T-helper 2 cell treated with Interferon-gamma antibody and Interleukin-4, amounts not matched to agents 5 μg/mL and 100 μg/mL, for 36 hours (primary cell): ENCODE results near the gene TOR2A.

ENCODE experiments used
- DNase-seq: peaks from one replicate; pipeline ENCODE4 v3.0.0; 2021; ENCODE audit warnings: low spot score
- H3K27ac Mint-ChIP-seq: one replicate; pipeline ENCODE4 v1.8.0; 2021; ENCODE audit warnings: mild to moderate bottlenecking, mixed read lengths
- H3K27me3 Mint-ChIP-seq: one replicate; pipeline ENCODE4 v1.8.0; 2021; ENCODE audit warnings: low read depth, mixed read lengths
- H3K36me3 Mint-ChIP-seq: one replicate; pipeline ENCODE4 v1.8.0; 2021; ENCODE audit warnings: low read depth, mixed read lengths
- H3K4me1 Mint-ChIP-seq: one replicate; pipeline ENCODE4 v1.8.0; 2021; ENCODE audit warnings: low read depth, mixed read lengths
- H3K4me3 Mint-ChIP-seq: one replicate; pipeline ENCODE4 v1.8.0; 2022; ENCODE audit warnings: mild to moderate bottlenecking, moderate library complexity, mixed read lengths
- H3K9me3 Mint-ChIP-seq: one replicate; pipeline ENCODE4 v1.8.0; 2021; ENCODE audit warnings: mixed read lengths

Gene TOR2A

DNA sequence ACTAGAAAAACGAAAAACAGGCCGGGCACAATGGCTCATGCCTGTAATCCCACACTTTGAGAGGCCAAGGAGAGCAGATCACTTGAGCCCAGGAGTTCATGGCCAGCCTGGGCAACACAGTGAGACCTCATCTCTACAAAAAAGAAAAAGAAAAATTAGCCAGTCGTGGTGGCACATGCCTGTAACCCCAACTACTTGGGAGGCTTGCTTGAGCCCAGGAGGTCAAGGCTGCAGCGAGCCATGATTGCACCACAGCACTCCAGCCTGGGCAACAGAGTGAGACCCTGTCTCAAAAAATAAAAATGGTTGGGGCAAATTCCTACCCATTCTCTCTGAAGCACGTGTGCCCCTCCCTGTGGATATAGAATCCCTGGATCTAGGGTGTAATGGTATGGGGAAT lies 36.7 kb downstream of the TOR2A start:
- Mint-ChIP-seq H3K27ac (no peak overlapping the region), H3K4me3 (no peak overlapping the region)

DNA sequence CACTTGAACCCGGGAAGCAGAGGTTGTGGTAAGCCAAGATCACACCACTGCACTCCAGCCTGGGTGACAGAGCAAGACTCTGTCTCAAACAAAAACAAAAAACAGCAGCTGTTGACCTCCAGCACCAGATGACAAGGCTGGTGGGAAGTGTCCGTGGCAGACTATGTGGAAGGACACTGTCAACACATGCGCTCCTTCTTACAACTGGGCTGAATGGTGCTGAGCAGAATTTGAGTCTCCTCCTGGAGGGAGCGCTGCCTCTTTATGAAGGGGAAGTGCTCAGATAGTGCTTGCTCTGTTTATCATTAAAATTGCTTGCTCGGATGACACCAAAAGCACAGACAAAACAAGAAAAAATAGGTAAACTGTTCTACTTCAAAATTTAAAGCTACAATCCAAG lies 37.5 kb downstream of the TOR2A start:
- Mint-ChIP-seq H3K27me3 (no peaks in the 10 kb centered on the region), H3K4me1 (peaks cover 10% of the 10 kb centered on the region), H3K4me3 (no peak overlapping the region), H3K27ac (no peak overlapping the region), H3K9me3 (no peaks in the 10 kb centered on the region), H3K36me3 (peaks cover 2% of the 10 kb centered on the region)
- no peak for DNase-seq

More for the DNA sequence above, 36.7 kb downstream of the TOR2A start:
- DNase-seq: no peak
- H3K36me3 Mint-ChIP-seq: peaks cover 2% of the 10 kb centered on the region
- no peaks in the 10 kb centered on the region for H3K9me3 Mint-ChIP-seq
- no peaks in the 10 kb centered on the region for H3K27me3 Mint-ChIP-seq
- peaks cover 10% of the 10 kb centered on the region for H3K4me1 Mint-ChIP-seq

DNA sequence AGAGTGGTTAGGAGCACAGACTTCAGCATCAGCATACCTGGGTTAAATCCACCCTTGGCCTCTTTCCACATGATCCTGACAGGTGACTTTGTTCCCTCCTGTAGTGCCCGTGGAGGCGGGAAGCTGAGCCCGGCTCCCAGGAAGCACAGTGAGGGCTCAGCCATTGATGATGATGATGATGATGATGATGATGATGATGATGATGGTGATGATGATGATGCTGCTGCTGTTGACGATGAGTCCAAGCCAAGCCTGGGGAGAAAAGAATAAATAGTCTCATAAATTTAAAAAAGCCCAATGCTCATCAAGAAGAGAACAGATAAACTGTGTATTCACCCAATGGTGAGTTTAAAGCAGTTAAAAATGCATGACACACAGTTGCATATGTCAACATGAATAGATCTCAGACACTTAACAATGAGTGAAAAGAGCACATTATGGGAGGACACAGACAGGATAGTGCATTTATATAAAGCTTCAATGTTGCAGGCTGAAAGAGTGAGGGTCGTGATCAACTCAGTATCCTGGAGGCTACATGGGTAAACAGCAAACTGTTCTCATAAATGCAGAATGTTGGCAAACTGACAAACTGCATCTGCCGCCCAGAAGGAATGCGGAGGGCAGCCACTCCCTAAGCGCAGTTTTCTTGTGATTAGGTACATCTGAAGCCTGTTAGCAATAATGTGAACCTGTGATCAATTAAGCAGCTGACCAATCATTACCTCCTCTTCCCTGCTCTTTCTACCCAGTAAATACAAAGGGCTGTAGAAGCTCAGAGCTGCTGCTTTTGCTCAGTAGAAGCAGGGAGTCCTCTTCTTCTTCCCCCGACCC lies 40.0 kb downstream of the TOR2A start:
- no peak for DNase-seq
- Mint-ChIP-seq H3K9me3 (no peaks in the 10 kb centered on the region), H3K27ac (no peak overlapping the region), H3K4me3 (no peak overlapping the region), H3K36me3 (peaks cover 2% of the 10 kb centered on the region), H3K27me3 (no peaks in the 10 kb centered on the region), H3K4me1 (peaks cover 8% of the 10 kb centered on the region)

DNA sequence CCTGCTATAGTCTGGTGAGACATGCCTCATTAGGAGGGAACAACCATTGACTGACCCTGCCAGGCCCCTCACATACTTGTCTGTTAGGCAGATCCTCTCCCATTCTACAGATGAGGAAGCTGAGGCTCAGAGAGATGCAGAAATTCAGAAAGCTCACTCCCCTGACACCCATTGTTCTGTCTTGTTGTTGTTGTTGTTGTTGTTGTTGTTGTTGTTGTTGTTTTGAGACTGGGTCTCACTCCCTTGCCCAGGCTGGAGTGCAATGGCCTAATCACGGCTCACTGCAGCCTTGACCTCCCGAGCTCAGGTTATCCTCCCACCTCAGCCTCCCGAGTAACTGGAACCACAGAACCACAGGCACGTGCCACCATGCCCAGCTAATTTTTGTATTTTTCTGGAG lies 41.4 kb downstream of the TOR2A start:
- peaks cover 2% of the 10 kb centered on the region for H3K36me3 Mint-ChIP-seq
- H3K9me3 Mint-ChIP-seq: no peaks in the 10 kb centered on the region
- H3K4me3 Mint-ChIP-seq: no peak overlapping the region
- H3K27me3 Mint-ChIP-seq: no peaks in the 10 kb centered on the region
- no peak for DNase-seq
- no peak overlapping the region for H3K27ac Mint-ChIP-seq
- H3K4me1 Mint-ChIP-seq: no peaks in the 10 kb centered on the region

DNA sequence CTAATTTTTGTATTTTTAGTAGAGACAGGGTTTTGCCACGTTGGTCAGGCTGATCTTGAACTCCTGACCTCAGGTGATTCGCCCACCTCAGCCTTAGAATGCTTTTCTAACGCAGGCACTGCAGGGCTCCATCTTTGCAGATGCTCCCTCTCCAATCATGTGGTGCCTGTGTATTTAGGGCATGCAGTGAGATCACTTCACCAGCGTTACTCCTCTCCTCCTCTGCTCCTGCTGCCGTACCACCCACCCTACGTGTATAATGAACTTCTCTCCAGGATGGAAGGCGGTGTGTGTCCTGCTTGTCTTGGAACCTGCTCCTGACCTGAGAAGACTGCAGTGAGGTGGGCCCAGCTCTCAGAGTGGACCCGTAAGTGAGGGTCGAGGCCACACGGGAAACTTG lies 42.0 kb downstream of the TOR2A start:
- Mint-ChIP-seq H3K9me3 (no peaks in the 10 kb centered on the region), H3K4me1 (no peaks in the 10 kb centered on the region), H3K27me3 (no peaks in the 10 kb centered on the region), H3K4me3 (no peak overlapping the region), H3K36me3 (no peaks in the 10 kb centered on the region), H3K27ac (no peak overlapping the region)
- DNase-seq: no peak

DNA sequence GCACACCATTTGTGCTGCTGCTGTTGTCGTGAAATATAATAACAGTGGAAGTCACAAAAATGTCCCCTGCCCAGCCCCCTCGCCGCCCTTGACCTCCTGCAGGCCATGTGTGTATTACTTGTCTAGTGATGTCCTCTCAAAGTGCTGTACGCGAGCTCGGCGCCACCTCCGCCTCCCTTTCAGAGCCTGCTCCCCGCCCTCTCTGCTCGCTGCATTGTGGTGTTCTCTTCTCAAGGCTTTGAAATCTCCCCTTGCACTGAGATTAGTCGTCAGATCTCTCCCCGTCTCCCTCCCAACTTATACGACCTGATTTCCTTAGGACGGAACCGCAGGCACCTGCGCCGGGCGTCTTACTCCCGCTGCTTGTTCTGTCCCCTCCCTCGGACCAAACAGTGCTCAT lies 43.0 kb downstream of the TOR2A start:
- no peaks in the 10 kb centered on the region for H3K9me3 Mint-ChIP-seq
- H3K36me3 Mint-ChIP-seq: no peaks in the 10 kb centered on the region
- no peaks in the 10 kb centered on the region for H3K4me1 Mint-ChIP-seq
- H3K27ac Mint-ChIP-seq: no peak overlapping the region
- H3K27me3 Mint-ChIP-seq: no peaks in the 10 kb centered on the region
- DNase-seq: no peak
- H3K4me3 Mint-ChIP-seq: no peak overlapping the region

DNA sequence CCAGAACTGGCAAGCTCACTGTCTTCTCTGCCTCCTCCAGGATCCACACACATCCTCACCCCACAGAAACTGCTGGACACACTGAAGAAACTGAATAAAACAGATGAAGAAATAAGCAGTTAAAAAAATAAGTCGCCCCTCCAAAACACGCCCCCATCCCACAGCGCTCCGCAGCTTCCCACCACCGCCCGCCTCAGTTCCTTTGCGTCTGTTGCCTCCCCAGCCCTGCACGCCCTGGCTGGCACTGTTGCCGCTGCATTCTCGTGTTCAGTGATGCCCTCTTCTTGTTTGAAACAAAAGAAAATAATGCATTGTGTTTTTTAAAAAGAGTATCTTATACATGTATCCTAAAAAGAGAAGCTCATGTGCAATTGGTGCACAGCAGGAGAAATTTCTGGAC lies 44.4 kb downstream of the TOR2A start:
- no peaks in the 10 kb centered on the region for H3K9me3 Mint-ChIP-seq
- H3K4me1 Mint-ChIP-seq: no peaks in the 10 kb centered on the region
- H3K27me3 Mint-ChIP-seq: no peaks in the 10 kb centered on the region
- no peak overlapping the region for H3K4me3 Mint-ChIP-seq
- no peak overlapping the region for H3K27ac Mint-ChIP-seq
- DNase-seq: no peak
- H3K36me3 Mint-ChIP-seq: no peaks in the 10 kb centered on the region

DNA sequence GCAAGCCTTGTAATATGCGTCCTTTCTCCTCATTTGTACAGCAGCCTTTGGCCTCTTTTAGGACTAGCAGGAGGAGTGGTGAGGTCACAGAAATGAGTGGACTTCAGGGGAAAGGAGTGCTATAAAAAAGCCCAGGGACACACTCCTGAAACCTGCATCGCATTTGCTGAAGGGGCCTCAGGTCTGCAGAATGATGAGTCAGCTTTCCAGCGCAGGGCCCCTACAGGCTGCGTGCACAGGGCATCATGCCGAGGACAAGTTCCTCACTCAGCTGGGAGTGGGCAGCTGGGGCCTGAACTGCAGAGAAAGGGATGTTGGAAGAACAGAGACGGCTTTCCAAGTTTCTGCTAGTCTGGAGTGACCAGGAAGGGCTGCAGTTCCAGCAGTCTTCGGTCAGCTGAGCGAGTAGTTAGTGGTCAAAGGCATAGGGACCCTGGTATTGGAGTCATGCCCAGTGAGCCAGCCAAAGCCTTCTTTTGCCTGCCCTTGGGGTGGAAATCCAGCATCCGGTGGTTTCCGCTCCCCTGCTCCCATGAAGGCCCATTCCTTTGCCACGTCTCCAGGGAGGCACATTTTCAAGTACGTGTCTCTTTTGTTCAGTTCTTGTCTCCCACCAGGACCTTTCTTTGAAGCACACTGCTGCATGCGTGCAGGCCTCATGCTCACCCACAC lies 45.6 kb downstream of the TOR2A start:
- Mint-ChIP-seq H3K27me3 (no peaks in the 10 kb centered on the region), H3K9me3 (no peaks in the 10 kb centered on the region), H3K4me1 (no peaks in the 10 kb centered on the region), H3K27ac (no peak overlapping the region), H3K4me3 (no peak overlapping the region), H3K36me3 (no peaks in the 10 kb centered on the region)
- DNase-seq: no peak

DNA sequence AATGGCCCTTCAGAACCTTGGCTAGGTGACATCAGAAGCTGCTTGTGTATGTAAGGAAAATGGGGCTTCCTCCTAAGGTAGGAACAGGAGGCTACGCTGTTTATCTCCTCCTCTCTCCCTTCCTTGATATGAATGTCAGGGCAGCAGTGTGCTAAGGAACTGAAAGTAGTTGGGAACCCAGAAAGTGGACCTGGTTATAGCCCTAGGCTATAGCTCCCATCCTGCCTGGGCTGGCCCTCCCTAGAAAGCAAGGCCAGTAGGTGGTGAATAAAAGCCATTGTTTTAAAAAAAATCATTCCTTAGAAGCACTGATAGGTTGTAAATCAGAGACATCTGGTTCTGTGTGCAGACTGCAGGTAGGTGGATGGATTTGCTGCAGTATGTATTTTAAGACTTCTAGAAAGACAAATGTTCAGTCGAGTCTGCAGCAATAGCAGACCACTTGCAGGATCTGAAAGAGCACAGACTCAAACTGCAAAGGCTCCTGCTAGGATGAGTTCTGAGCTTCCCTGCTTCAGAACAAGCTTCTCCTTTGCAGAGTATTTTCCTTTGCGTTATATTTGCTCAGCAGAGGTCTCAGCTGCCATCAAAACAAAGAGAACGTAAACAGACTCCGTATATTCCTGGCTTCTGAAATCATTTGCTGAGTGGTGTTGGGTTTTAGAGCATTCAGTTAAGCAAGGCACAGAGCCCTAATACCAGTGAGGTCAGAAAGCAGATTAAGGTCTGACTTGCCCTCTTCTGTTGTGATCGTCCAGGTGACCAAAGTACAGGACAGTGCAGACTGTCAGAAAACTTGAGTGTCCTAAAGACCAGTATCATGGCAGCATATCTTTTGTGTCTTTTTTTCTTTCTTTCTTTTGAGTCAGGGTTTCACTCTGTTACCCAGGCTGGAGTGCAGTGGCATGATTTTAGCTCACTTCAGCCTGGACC lies 48.4 kb downstream of the TOR2A start:
- H3K36me3 Mint-ChIP-seq: no peaks in the 10 kb centered on the region
- H3K4me1 Mint-ChIP-seq: no peaks in the 10 kb centered on the region
- no peak overlapping the region for H3K4me3 Mint-ChIP-seq
- H3K27ac Mint-ChIP-seq: no peak overlapping the region
- DNase-seq: no peak
- no peaks in the 10 kb centered on the region for H3K27me3 Mint-ChIP-seq
- no peaks in the 10 kb centered on the region for H3K9me3 Mint-ChIP-seq

DNA sequence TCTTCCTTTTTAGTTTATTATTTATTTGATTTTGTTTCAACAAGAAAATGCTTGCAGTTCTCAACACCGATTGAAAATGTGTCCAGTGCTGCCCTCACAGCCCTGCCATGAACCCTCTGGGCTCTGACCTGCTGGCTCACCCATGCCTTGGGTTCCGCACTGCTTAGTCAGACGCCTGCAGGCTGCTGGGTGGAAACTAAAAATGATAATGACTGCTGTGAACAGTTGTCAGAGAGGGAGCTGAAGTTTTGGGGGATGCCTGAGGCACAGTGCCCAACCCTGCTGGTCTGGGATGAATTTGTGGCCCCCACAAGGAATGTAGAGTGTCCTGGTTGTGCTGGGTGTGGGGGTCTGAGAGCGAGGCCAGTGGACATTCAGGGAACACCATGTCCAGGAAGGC lies 50.5 kb downstream of the TOR2A start:
- Mint-ChIP-seq H3K36me3 (no peaks in the 10 kb centered on the region), H3K9me3 (no peaks in the 10 kb centered on the region), H3K4me3 (no peak overlapping the region), H3K27me3 (no peaks in the 10 kb centered on the region), H3K4me1 (no peaks in the 10 kb centered on the region), H3K27ac (peak overlapping the region; percentile 13)
- no peak for DNase-seq

DNA sequence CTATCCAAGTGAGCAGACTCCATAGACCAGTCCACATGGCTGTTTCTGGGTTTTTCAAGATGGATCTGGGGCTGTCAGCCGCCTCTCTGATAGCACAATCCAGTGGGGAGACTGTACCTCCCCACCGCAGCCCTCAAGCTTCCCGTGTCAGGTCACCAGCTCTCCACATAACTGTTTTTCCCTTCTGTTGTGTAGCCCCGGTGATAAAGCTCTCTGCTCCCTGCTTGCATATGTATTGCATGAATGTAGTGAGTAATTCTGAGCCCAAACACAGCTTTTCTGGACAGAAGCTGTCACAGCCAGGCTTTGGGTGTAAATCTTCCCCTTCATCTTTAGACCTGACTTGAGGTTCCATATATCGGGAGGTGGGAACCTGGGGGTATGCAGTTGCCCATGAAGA lies 51.4 kb downstream of the TOR2A start:
- no peaks in the 10 kb centered on the region for H3K9me3 Mint-ChIP-seq
- DNase-seq: no peak
- H3K27me3 Mint-ChIP-seq: no peaks in the 10 kb centered on the region
- H3K36me3 Mint-ChIP-seq: no peaks in the 10 kb centered on the region
- no peaks in the 10 kb centered on the region for H3K4me1 Mint-ChIP-seq
- no peak overlapping the region for H3K4me3 Mint-ChIP-seq
- H3K27ac Mint-ChIP-seq: no peak overlapping the region

DNA sequence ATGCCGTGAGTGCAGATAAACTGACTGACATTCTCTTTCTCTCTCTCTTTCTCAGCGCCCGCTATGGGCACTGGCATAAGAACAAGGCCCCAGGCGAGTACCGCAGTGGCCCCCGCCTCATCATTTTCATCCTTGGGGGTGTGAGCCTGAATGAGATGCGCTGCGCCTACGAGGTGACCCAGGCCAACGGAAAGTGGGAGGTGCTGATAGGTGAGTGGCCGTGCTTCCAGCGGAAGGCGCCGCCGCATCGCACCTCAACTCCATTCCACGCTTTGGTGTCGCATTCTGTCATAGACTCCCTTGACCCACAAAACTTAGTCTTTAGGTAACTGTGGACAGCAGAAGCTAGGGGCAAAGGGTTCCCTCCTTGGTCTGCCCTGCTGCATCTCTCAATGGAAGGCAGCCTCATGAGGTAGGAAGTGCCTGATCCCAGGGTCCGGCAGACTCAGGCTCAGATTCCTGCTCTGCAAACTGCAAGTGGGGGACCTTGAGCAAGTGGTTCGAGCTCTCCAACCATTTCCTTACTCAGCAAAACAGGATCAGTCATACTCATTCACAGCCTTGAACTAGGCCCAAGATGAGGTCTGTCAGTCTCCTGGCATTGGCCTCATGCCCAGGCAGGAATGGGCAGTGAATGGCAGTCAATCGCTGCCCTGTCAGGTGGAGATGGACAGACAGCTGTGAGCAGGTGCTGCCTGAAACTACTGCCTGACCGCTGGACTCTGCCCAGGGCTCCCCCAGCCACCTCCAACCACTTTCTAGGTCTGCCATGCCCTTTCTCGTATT lies 52.5 kb downstream of the TOR2A start:
- Mint-ChIP-seq H3K36me3 (no peaks in the 10 kb centered on the region), H3K27ac (no peak overlapping the region), H3K4me1 (no peaks in the 10 kb centered on the region), H3K4me3 (no peak overlapping the region), H3K9me3 (no peaks in the 10 kb centered on the region), H3K27me3 (no peaks in the 10 kb centered on the region)
- no peak for DNase-seq
